Fibroblast of lung (primary cell): Measurements from ENCODE around the gene ZNF804B.

Source experiments
- CTCF ChIP-seq, 2 donors: IDR thresholded peaks in 1 of 2; conservative IDR thresholded peaks in 1 of 2; 1 replicate in 1 of 2; 2 replicates in 1 of 2; pipeline ENCODE4 v1.5.1; 2011 to 2012; ENCODE audit warnings: low read length in 2 of 2, control low read depth in 1 of 2, inconsistent platforms in 1 of 2, low read depth in 1 of 2, mild to moderate bottlenecking in 1 of 2
- EZH2 ChIP-seq: IDR thresholded peaks from 2 replicates; pipeline ENCODE4 v1.5.1; 2012; ENCODE audit warnings: low read length, control low read depth, mild to moderate bottlenecking; ENCODE audit errors: missing control alignments

DNA sequence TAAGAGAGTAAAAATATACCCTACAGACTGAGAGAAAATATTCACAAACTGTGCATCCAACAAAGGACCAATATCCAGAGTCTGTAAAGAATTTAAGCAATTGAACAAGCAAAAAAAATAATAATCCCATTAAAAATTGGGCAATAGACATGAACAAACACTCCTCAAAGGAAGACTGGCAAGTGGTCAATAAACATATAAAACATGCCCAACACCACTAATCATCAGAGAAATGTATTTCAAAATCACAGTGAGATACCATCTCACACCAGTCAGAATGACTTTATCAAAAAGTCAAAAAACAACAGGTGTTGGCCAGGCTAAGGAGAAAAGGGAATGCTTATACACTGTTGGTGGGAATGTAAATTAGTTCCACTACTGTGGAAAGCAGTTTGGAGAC lies 21.9 kb upstream of the ZNF804B start:
- no peak for TF ChIP-seq CTCF (conservative IDR thresholded peaks at IDR 0.05 in 1 of 2, IDR thresholded peaks at IDR 0.05 in 1 of 2; ENCODE audit: low read depth in 1 of 2, low read length in 2 of 2)
- no peak for TF ChIP-seq EZH2
